PC-9 (cell line): ENCODE data around the gene KCNJ10. TPM values are rescaled to one million over a fixed set of nuclear protein-coding genes. Genes with fewer than 3 reads are reported as not detected.

ENCODE experiments used
- BruUV-seq: library from RNA; stranded (reverse); fragments of 400-500 nt; replicated peaks from 2 replicates; lab custom pipeline; 2021; lab: Mats Ljungman, UMichigan
- CTCF ChIA-PET: fragments of 300-600 bp; sonication (Branson Sonifier 250); formaldehyde crosslinking; loops from one replicate; lab custom pipeline; 2022; ENCODE audit warnings: antibody characterized with exemption; lab: Charles Lee
- POLR2A ChIA-PET: fragments of 300-600 bp; sonication (Branson Sonifier 250); formaldehyde crosslinking; loops from one replicate; lab custom pipeline; 2022; ENCODE audit warnings: antibody characterized with exemption; ENCODE audit not compliant: unreplicated experiment; lab: Charles Lee
- DNase-seq, 2 experiments: peaks; one replicate each; pipeline versions ENCODE4 v3.0.0 to v3.0.0-alpha.2; 2015 to 2022; ENCODE audit warnings: mixed read lengths in 1 of 2
- H2AFZ ChIP-seq: fragments of 200-600 bp; sonication (generic); 2 replicates; pipeline ENCODE4 v1.8.1; 2017; ENCODE audit warnings: antibody characterized with exemption
- H3F3A ChIP-seq: fragments of 200-600 bp; sonication (generic); 2 replicates; pipeline ENCODE4 v1.8.1; 2017; ENCODE audit warnings: antibody characterized with exemption, mild to moderate bottlenecking, low read depth; ENCODE audit not compliant: insufficient read depth
- H3K27ac ChIP-seq: fragments of 200-600 bp; sonication (generic); 2 replicates; pipeline ENCODE4 v1.6.1; 2016; ENCODE audit warnings: mixed run types
- H3K27me3 ChIP-seq: fragments of 200-600 bp; sonication (generic); 2 replicates; pipeline ENCODE4 v1.6.1; 2016; ENCODE audit warnings: low read depth, mixed run types; ENCODE audit not compliant: insufficient read depth
- H3K36me3 ChIP-seq: fragments of 200-600 bp; sonication (generic); 2 replicates; pipeline ENCODE4 v1.6.1; 2016; ENCODE audit warnings: low read depth, mixed run types
- H3K4me1 ChIP-seq: fragments of 200-600 bp; sonication (generic); replicated peaks from 2 replicates; pipeline ENCODE4 v1.6.1; 2016; ENCODE audit warnings: mixed run types; ENCODE audit not compliant: insufficient read depth
- H3K4me2 ChIP-seq: fragments of 200-600 bp; sonication (generic); 2 replicates; pipeline ENCODE4 v1.6.1; 2017; ENCODE audit warnings: mixed run types
- H3K4me3 ChIP-seq: fragments of 200-600 bp; sonication (generic); 2 replicates; pipeline ENCODE4 v1.6.1; 2016; ENCODE audit warnings: mixed run types
- H3K79me2 ChIP-seq: fragments of 200-600 bp; sonication (generic); 2 replicates; pipeline ENCODE4 v1.6.1; 2017; ENCODE audit warnings: low read depth, mixed run types
- H3K9me2 ChIP-seq: fragments of 200-600 bp; sonication (generic); 2 replicates; pipeline ENCODE4 v1.8.1; 2017; ENCODE audit warnings: mild to moderate bottlenecking; ENCODE audit not compliant: insufficient read depth
- H3K9me3 ChIP-seq: fragments of 200-600 bp; sonication (generic); 2 replicates; pipeline ENCODE4 v1.8.1; 2016; ENCODE audit warnings: low read depth; ENCODE audit not compliant: insufficient read depth
- H4K20me1 ChIP-seq: fragments of 200-600 bp; sonication (generic); 2 replicates; pipeline ENCODE4 v1.8.1; 2017; ENCODE audit not compliant: insufficient read depth
- CTCF ChIP-seq: fragments of 200-600 bp; sonication (generic); conservative IDR thresholded peaks from 2 replicates; pipeline ENCODE4 v1.6.1; 2017; ENCODE audit warnings: mixed run types, antibody characterized with exemption, mild to moderate bottlenecking, moderate library complexity
- EZH2 ChIP-seq: fragments of 200-600 bp; sonication (generic); IDR thresholded peaks from 2 replicates; pipeline ENCODE4 v1.8.0; 2017; ENCODE audit warnings: antibody characterized with exemption, low read depth
- intact Hi-C: fragments of 100-400 bp; cut with micrococcal nuclease; formaldehyde crosslinking; loops from one replicate; pipeline ENCODE4 v1.10.0; 2022; ENCODE audit not compliant: unreplicated experiment
- total RNA-seq: library from RNA; stranded (reverse); gene quantifications from 2 replicates; pipeline ENCODE4 v1.2.3, GENCODE V29; 2021

Gene KCNJ10
- total RNA-seq, 1 experiment from 2014 or later = not detected

GRCh38 chr1:159990005-159990404 lies 80.0 kb downstream of the KCNJ10 start:
- Histone ChIP-seq H3K27ac (no peak overlapping the region), H2AFZ (no peak overlapping the region), H3K79me2 (no peaks in the 10 kb centered on the region), H3K9me2 (no peaks in the 10 kb centered on the region), H3K9me3 (no peaks in the 10 kb centered on the region), H3K4me2 (no peak overlapping the region), H3K36me3 (no peaks in the 10 kb centered on the region), H4K20me1 (no peaks in the 10 kb centered on the region), H3F3A (no peaks in the 10 kb centered on the region), H3K27me3 (no peaks in the 10 kb centered on the region), H3K4me1 (no peaks in the 10 kb centered on the region), H3K4me3 (no peak overlapping the region)
- POLR2A ChIA-PET = no interaction called here
- no TSS peak for BruUV-seq
- intact Hi-C loops = no loop called here
- CTCF ChIA-PET = no interaction called here
- TF ChIP-seq CTCF = no peak
- TF ChIP-seq EZH2 = no peak
- no peak for DNase-seq

- no peak overlapping the region for H2AFZ ChIP-seq
- intact Hi-C loops = no loop called here
- H4K20me1 ChIP-seq = no peaks in the 10 kb centered on the region
- H3K4me3 ChIP-seq = no peak overlapping the region
- ChIA-PET POLR2A (no interaction called here), CTCF (no interaction called here)
- no peaks in the 10 kb centered on the region for H3F3A ChIP-seq
- H3K4me2 ChIP-seq = no peak overlapping the region
- no peaks in the 10 kb centered on the region for H3K36me3 ChIP-seq
- BruUV-seq = no TSS peak
- no peaks in the 10 kb centered on the region for H3K4me1 ChIP-seq
- H3K9me2 ChIP-seq = no peaks in the 10 kb centered on the region
- no peak for DNase-seq
- H3K27ac ChIP-seq = no peak overlapping the region
- H3K9me3 ChIP-seq = no peaks in the 10 kb centered on the region
- H3K79me2 ChIP-seq = no peaks in the 10 kb centered on the region
- TF ChIP-seq CTCF (no peak), EZH2 (no peak)
- H3K27me3 ChIP-seq = no peaks in the 10 kb centered on the region
Observed at GRCh38 chr1:159989581-159989980, 80.4 kb downstream of the KCNJ10 start.

GRCh38 chr1:159988006-159988405 lies 82.0 kb downstream of the KCNJ10 start:
- Histone ChIP-seq H3K27me3 (no peaks in the 10 kb centered on the region), H3K9me3 (no peaks in the 10 kb centered on the region), H2AFZ (no peak overlapping the region), H3K4me2 (no peak overlapping the region), H3K36me3 (no peaks in the 10 kb centered on the region), H3K79me2 (no peaks in the 10 kb centered on the region), H3K4me1 (no peaks in the 10 kb centered on the region), H3K9me2 (no peaks in the 10 kb centered on the region), H4K20me1 (no peaks in the 10 kb centered on the region), H3K4me3 (no peak overlapping the region), H3F3A (no peaks in the 10 kb centered on the region), H3K27ac (no peak overlapping the region)
- ChIA-PET CTCF (no interaction called here), POLR2A (no interaction called here)
- intact Hi-C loops = no loop called here
- no TSS peak for BruUV-seq
- DNase-seq = no peak
- no peak for TF ChIP-seq CTCF
- TF ChIP-seq EZH2 = no peak
